TTC549 (cell line): ENCODE data around the gene CDCA7.
"Not testable (repeated sequence)": the region's sequence is repeated elsewhere in the genome, so short reads cannot be mapped to it uniquely, and the experiment has no call there.

Experiments used
- FAIRE-seq: peaks from 2 replicates; lab custom pipeline; 2012; peaks lifted over from hg19 to GRCh38; lab: Jason Lieb, UNC

The CDCA7 gene

DNA sequence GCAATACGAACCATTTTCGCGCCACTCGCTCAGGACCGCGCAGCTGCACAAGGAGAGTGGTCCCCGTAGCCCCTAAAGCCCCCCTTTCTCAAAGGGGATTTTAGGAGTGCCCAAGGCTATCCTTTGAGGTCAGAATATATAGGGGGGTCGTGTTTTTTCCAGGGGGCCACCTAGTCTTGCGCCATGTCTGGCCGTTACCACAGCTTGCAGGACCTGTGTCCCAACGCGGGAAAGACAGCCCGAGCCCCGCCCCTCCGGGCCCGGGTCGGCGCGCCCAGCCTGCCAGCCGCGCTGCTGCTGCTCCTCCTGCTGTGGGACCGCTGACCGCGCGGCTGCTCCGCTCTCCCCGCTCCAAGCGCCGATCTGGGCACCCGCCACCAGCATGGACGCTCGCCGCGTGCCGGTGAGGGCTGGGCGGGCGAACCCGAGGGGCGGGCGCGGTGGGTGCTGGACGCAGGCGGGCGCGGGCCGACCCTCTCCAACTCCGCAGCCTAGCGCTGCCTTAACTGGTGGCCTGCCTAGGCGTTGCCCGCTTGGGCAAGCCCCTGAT, at the start of gene CDCA7:
Gene CDCA7, plus strand, starts transcription at position 291 of the 550 bp plus-strand sequence. Its CDS starts 92 bp downstream, at position 383.
- FAIRE-seq: no peak

- no peak for FAIRE-seq
Measured at GRCh38 chr2:173305303-173305702, 49.4 kb upstream of the CDCA7 start.

GRCh38 chr2:173307293-173307692, 47.4 kb upstream of the CDCA7 start:
- no peak for FAIRE-seq

DNA sequence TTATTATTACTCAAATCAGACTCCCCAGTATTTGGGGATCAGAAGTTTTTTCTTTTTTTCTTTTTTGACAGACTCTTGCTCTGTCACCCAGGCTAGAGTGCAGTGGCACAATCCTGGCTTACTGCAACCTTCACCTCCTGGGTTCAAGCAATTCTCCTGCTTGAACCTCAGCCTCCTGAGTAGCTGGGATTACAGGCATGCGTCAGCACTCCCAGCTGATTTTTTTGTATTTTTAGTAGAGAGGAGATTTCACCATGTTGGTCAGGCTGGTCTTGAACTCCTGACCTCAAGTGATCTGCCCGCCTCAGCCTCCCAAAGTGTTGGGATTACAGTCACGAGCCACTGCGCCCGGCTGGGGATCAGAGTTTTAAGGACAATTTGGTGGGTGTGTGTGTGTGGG, 45.3 kb upstream of the CDCA7 start:
- FAIRE-seq: not testable (repeated sequence)

GRCh38 chr2:173311844-173312606, 42.6 kb upstream of the CDCA7 start:
- no peak for FAIRE-seq

GRCh38 chr2:173323371-173323770, 31.3 kb upstream of the CDCA7 start:
- no peak for FAIRE-seq

GRCh38 chr2:173326806-173327205, 27.9 kb upstream of the CDCA7 start:
- no peak for FAIRE-seq

- no peak for FAIRE-seq
Measured at GRCh38 chr2:173327421-173327820, 27.3 kb upstream of the CDCA7 start.

GRCh38 chr2:173333003-173333402, 21.7 kb upstream of the CDCA7 start:
- not testable (repeated sequence) for FAIRE-seq

DNA sequence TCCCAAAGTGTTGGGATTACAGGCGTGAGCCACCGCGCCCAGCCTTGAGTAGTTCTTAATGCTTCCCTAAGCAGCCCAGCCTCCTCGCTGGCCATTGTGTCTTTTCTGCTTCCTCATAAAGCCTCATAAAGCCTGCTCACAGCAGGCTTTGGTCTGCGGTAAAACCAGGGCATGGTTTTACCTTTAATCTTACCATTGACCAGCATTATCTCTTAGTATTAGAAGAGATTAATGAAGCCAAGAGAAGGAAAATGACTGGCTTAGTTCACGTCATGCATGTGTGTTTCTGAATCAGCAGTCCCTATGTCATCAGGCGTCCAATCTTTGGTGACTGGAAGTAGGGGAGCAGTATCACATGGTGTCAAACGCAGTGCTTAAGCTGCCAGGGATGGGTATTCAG, 14.9 kb upstream of the CDCA7 start:
- FAIRE-seq: no peak

DNA sequence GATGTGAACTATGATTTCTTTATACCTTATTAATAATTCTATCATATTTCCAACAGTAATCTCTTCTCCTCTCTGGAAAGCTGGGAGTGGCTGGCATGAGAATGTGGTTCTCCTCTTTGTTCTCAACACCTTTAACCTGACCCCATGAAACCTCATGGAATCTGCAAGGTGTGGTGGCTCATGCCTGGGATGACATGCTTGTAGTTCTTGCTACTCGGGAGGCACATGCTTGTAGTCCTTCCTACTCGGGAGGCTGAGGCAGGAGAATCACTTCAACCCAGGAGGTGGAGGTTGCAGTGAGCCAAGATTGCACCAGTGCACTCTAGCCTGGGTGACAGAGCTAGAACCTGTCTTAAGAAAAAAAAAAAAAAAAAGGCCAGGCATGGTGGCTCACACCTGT, 10.8 kb upstream of the CDCA7 start:
- no peak for FAIRE-seq

DNA sequence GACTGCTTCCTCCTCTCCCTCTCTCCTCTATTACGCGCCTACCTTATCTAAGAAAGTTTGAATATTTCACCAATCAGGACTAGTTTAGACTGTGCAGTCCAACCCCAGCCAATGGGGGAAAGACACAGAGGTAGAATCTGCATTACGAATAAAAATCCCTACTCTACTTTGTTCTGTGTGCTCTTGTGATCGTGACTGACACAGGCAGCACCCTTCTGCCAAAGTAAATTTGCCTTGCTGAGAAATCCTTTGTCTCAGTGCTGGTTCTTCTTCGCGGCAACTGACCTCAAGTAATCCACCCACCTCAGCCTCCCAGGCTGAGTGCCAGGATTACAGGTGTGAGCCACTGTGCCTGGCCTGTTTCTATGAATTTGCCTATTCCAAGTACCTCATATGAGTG, 8.6 kb upstream of the CDCA7 start:
- no peak for FAIRE-seq

- no peak for FAIRE-seq
Measured at GRCh38 chr2:173347305-173348168, 7.1 kb upstream of the CDCA7 start.

DNA sequence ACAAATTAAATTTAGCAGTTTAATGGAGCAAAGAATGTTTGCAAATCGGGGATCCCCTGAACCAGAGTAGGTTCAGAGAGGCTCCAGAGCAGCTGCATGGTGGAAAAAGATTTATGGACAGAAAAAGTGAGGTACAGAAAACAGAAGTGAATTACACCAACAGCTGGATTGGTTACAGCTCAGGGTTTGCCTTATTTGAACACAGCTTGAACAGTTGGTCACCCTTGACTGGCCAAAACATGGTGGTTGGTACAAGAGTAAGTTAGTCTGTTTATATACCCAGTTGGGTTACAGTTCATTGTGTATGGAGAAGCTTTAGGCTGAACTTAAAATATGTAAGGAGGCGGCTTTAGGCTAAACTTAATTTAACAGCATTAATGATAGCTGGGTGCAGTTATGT, 5.4 kb upstream of the CDCA7 start:
- FAIRE-seq: no peak

GRCh38 chr2:173350383-173350782, 4.3 kb upstream of the CDCA7 start:
- no peak for FAIRE-seq

GRCh38 chr2:173351879-173352278, 2.8 kb upstream of the CDCA7 start:
- no peak for FAIRE-seq

DNA sequence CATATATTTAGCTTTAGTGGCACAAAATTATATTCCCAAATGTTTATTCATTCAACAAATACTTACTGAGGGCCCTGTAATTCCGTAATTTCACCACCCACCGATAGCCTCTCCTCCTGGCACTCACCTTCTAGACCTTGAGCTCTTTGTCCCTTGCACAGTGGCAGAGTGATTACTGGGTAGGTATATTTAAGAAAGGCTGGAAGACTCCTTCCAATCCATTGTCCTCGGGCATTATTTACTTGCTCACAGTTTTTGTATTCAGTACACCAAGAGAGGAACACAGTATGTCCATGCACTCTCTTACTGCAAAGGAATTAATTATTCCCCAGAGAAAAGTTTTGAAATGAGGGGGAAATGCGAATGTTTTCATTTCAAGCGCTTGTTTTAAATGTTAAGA, 1.1 kb upstream of the CDCA7 start:
- FAIRE-seq: no peak

DNA sequence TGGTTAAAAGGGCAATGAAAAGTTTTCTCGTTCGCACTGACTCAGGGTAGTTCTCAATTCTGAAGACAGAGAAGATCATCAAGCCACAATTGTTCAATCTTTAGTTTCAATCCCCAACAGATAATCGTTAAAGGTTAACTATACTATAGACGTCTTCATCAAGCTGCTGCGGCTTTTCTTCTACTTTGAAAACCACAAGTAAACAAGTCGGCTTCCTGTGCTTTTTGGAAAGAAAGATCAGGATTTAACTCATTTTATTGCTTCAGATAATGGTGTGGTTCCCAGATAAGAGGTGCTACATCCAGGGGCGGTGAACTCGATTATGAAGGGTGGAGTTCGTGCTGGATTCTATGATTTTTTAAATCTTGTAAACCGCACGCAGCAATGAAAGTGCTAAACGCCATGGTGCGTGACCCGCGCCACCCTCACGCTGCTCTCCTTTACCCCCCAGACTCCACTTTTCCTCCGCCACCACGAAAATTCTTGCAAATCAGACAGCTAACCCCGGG, 545 bp upstream of the CDCA7 start:
- no peak for FAIRE-seq

DNA sequence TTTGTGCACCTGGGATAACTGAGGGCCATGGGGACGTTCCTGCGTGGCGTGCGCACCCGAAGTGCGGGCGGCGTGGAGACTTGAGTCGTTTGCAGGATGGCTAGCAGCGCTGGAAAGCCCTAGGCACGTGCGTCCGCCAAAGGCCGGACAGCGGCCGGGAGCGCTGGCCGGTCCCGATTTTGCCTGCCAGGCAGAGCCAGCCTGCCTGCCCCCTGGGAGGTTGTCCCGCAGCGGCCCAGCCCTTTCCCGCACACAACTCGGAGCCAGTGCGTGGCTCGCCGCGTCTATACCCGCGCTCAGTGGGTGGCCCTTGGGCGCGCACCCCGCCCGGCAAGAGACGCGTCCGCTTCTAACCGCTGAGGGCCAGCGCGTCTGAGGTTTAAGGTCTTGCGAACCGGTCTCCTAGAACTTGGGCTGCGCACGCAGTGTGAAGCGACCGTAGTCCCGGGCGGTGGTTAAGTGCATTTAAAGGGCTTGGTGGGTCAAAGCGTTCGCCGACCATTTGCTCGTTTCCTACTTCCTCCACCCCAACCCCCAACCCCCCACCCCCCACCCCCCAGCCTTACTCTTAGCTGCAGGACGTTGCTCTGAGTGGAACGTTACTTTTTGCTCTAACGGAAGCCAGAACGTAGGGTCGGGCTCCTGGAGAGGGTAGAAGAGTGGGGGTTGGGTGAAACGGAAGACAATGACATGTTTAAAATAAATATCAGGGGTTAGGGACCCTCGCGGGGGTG, 627 bp downstream of the CDCA7 start:
- FAIRE-seq: no peak

DNA sequence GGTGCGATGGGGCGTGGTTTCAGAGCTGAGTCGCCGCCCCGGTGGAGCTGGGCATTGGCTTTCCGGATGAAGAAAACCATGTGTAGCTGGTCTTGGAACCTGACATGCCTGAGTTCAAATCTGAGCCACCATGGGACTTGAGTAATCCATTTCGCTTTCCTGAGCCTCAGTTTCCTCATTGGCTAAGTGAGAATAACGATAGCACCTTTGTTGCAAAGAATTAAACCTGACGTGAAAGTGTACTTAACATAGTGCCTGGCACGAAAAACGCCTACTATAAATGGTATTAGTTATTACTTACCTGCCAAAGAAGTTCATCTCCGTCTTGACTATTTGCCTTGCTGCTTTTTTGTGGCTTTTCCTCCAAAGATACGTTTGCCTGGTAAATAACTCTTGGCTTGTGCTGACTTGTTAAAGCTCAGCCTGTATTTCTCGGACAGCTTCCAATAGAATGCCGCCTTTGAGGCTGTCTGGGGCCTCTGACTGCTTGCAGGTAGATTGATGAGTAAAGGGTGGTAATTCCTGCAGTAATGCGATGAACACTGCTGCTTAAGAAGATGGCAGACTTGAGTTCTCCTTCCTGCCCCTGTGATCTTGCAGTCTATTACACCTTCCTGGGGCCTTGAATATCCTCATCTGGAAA, 1.3 kb downstream of the CDCA7 start:
- no peak for FAIRE-seq

DNA sequence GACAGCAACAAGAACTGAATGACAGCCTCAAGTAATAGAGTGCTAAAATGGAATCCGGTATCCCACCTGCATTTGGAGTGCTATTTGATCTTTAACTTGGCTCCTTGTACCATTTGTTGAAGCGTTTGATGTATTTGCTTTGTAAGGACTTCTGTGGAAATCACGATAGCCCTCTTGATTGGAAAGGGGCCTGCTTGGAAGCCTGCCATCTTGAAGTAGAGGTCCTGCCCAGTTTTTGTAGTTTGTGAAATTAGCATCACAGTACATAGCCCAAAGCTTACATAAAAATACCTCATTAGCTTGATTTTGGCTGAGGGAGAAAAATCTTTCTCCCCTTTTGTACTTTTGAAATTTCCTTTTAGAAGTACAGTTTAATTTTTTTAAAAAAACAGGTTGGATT, 2.7 kb downstream of the CDCA7 start:
- FAIRE-seq: no peak

DNA sequence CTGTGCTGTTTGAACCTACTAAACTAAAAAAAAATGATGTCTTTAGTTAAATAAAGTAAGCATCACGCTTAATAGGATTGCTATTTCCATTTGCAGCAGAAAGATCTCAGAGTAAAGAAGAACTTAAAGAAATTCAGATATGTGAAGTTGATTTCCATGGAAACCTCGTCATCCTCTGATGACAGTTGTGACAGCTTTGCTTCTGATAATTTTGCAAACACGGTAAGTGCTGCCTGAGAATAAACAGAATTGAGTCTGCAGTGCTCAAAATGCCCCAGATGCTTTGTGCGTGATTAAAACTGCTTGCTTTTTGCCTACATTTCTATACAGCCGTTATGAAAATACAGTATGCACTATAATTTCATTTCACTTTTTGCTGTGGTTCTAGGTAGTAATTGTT, 3.9 kb downstream of the CDCA7 start:
- no peak for FAIRE-seq
